ENCODE results near the gene CCDC33.

Gene CCDC33

DNA sequence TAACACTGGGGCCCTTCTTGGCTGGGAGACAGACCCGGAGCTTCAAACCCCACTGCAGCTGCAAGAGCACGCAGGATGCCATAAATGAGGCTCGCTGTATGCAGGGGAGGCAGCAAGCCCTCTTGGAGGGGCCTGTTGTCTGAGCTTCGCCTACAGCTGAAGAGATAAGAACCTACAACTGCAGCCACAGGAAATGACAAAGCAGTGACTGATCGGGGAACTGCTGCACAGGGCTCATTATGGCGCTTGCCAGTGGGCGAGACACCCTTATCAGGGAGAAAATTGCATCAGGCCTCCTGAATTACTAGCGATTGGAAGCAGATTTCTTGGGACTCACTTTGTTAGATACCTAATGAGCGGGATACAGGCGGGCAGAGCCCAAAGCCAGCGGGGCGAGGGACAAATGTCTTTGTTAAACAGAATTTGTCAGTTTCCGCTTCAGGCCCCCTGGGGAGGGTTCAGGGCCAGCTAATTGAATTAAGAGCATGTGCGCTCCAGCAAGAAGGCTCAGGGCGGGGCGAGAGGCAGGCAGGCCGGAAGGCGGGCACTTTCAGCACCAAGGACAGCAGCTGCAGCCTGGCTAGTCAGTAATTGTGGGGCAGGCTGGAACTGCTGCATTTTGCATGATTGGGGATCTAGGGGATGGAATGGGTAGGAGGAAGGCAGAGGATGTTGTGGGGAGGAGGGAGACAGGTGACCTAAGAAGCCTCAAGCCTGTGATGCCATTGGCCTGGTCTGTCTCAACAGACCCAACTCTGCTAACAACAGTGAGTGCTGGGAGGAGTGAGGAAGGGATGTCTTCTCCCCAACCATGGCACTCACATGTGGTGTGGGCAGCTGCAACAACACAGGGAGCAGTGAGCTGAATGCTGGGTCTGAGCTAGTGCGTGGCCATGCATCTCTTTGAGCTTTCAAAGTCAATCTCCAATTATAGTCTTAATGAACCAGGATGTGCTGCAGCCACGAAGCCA is 55.3 kb downstream of the CCDC33 start (continued):
- TF ChIP-seq ZNF394 (tag by site-specific recombination; IDR thresholded peaks at IDR 0.05; ENCODE audit: borderline replicate concordance), result peak; percentile 69; the same call in 1 of the 2 replicates
- TF ChIP-seq ZNF341 (tag by site-specific recombination; IDR thresholded peaks at IDR 0.05; ENCODE audit: low read depth), result 0 out of 2 replicates have a peak, but pooled peaks have one; percentile 16
- TF ChIP-seq ZNF366 (tag by site-specific recombination; conservative IDR thresholded peaks at IDR 0.05), result 0 out of 2 replicates have a peak, but pooled peaks have one; percentile 13
- no peak for TF ChIP-seq ZNF530 (tag by site-specific recombination; IDR thresholded peaks at IDR 0.05; ENCODE audit: low read depth)
- TF ChIP-seq ZNF155 (tag by site-specific recombination; IDR thresholded peaks at IDR 0.05), result no peak
- TF ChIP-seq ZNF132 (tag by site-specific recombination; IDR thresholded peaks at IDR 0.05; ENCODE audit: borderline replicate concordance), result no peak
- TF ChIP-seq ZNF239 (tag by site-specific recombination; IDR thresholded peaks at IDR 0.05), result no peak
- TF ChIP-seq, protein P1, sequence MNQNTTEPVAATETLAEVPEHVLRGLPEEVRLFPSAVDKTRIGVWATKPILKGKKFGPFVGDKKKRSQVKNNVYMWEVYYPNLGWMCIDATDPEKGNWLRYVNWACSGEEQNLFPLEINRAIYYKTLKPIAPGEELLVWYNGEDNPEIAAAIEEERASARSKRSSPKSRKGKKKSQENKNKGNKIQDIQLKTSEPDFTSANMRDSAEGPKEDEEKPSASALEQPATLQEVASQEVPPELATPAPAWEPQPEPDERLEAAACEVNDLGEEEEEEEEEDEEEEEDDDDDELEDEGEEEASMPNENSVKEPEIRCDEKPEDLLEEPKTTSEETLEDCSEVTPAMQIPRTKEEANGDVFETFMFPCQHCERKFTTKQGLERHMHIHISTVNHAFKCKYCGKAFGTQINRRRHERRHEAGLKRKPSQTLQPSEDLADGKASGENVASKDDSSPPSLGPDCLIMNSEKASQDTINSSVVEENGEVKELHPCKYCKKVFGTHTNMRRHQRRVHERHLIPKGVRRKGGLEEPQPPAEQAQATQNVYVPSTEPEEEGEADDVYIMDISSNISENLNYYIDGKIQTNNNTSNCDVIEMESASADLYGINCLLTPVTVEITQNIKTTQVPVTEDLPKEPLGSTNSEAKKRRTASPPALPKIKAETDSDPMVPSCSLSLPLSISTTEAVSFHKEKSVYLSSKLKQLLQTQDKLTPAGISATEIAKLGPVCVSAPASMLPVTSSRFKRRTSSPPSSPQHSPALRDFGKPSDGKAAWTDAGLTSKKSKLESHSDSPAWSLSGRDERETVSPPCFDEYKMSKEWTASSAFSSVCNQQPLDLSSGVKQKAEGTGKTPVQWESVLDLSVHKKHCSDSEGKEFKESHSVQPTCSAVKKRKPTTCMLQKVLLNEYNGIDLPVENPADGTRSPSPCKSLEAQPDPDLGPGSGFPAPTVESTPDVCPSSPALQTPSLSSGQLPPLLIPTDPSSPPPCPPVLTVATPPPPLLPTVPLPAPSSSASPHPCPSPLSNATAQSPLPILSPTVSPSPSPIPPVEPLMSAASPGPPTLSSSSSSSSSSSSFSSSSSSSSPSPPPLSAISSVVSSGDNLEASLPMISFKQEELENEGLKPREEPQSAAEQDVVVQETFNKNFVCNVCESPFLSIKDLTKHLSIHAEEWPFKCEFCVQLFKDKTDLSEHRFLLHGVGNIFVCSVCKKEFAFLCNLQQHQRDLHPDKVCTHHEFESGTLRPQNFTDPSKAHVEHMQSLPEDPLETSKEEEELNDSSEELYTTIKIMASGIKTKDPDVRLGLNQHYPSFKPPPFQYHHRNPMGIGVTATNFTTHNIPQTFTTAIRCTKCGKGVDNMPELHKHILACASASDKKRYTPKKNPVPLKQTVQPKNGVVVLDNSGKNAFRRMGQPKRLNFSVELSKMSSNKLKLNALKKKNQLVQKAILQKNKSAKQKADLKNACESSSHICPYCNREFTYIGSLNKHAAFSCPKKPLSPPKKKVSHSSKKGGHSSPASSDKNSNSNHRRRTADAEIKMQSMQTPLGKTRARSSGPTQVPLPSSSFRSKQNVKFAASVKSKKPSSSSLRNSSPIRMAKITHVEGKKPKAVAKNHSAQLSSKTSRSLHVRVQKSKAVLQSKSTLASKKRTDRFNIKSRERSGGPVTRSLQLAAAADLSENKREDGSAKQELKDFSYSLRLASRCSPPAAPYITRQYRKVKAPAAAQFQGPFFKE (tag by site-specific recombination; IDR thresholded peaks at IDR 0.05; ENCODE audit: borderline replicate concordance), result peak; percentile 44
- no peak for TF ChIP-seq ZNF677 (tag by site-specific recombination; IDR thresholded peaks at IDR 0.05)
- no peak for TF ChIP-seq ZNF521 (tag by site-specific recombination; IDR thresholded peaks at IDR 0.05)
- TF ChIP-seq, protein P2, sequence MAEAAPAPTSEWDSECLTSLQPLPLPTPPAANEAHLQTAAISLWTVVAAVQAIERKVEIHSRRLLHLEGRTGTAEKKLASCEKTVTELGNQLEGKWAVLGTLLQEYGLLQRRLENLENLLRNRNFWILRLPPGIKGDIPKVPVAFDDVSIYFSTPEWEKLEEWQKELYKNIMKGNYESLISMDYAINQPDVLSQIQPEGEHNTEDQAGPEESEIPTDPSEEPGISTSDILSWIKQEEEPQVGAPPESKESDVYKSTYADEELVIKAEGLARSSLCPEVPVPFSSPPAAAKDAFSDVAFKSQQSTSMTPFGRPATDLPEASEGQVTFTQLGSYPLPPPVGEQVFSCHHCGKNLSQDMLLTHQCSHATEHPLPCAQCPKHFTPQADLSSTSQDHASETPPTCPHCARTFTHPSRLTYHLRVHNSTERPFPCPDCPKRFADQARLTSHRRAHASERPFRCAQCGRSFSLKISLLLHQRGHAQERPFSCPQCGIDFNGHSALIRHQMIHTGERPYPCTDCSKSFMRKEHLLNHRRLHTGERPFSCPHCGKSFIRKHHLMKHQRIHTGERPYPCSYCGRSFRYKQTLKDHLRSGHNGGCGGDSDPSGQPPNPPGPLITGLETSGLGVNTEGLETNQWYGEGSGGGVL (tag by site-specific recombination; IDR thresholded peaks at IDR 0.05), result no peak
- TF ChIP-seq ZXDB (tag by site-specific recombination; IDR thresholded peaks at IDR 0.05), result no peak; the same call in 1 of the 2 replicates
- TF ChIP-seq GLIS1 (tag by site-specific recombination; IDR thresholded peaks at IDR 0.05), result peak; percentile 86
- TF ChIP-seq, protein P3, sequence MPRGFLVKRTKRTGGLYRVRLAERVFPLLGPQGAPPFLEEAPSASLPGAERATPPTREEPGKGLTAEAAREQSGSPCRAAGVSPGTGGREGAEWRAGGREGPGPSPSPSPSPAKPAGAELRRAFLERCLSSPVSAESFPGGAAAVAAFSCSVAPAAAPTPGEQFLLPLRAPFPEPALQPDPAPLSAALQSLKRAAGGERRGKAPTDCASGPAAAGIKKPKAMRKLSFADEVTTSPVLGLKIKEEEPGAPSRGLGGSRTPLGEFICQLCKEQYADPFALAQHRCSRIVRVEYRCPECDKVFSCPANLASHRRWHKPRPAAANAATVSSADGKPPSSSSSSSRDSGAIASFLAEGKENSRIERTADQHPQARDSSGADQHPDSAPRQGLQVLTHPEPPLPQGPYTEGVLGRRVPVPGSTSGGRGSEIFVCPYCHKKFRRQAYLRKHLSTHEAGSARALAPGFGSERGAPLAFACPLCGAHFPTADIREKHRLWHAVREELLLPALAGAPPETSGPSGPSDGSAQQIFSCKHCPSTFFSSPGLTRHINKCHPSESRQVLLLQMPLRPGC (tag by site-specific recombination; IDR thresholded peaks at IDR 0.05), result no peak
- TF ChIP-seq SCRT2 (tag by site-specific recombination; IDR thresholded peaks at IDR 0.05), result peak; percentile 27; the same call in 1 of the 2 replicates
- peak; percentile 35; the same call in 1 of the 2 replicates for TF ChIP-seq KLF8 (tag by site-specific recombination; IDR thresholded peaks at IDR 0.05)
- no peak for TF ChIP-seq ZBTB1 (tag by site-specific recombination; IDR thresholded peaks at IDR 0.05)
- peak; percentile 76; the same call in 1 of the 2 replicates for TF ChIP-seq ZNF600 (tag by site-specific recombination; IDR thresholded peaks at IDR 0.05)
- peak; percentile 88 for TF ChIP-seq MZF1 (tag by site-specific recombination; IDR thresholded peaks at IDR 0.05; ENCODE audit: borderline replicate concordance)
- TF ChIP-seq, protein P4, sequence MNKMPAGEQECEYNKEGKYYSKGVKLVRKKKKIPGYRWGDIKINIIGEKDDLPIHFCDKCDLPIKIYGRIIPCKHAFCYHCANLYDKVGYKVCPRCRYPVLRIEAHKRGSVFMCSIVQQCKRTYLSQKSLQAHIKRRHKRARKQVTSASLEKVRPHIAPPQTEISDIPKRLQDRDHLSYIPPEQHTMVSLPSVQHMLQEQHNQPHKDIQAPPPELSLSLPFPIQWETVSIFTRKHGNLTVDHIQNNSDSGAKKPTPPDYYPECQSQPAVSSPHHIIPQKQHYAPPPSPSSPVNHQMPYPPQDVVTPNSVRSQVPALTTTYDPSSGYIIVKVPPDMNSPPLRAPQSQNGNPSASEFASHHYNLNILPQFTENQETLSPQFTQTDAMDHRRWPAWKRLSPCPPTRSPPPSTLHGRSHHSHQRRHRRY (tag by site-specific recombination; IDR thresholded peaks at IDR 0.05), result no peak
- TF ChIP-seq SP3 (tag by site-specific recombination; IDR thresholded peaks at IDR 0.05), result peak; percentile 67
- TF ChIP-seq GLI2 (tag by site-specific recombination; IDR thresholded peaks at IDR 0.05; ENCODE audit: borderline replicate concordance, low read depth), result no peak
- TF ChIP-seq, protein P5, sequence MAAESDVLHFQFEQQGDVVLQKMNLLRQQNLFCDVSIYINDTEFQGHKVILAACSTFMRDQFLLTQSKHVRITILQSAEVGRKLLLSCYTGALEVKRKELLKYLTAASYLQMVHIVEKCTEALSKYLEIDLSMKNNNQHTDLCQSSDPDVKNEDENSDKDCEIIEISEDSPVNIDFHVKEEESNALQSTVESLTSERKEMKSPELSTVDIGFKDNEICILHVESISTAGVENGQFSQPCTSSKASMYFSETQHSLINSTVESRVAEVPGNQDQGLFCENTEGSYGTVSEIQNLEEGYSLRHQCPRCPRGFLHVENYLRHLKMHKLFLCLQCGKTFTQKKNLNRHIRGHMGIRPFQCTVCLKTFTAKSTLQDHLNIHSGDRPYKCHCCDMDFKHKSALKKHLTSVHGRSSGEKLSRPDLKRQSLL (tag by site-specific recombination; IDR thresholded peaks at IDR 0.05), result no peak
- TF ChIP-seq ZNF174 (tag by site-specific recombination; IDR thresholded peaks at IDR 0.05), result no peak
- no peak for TF ChIP-seq ZNF266 (tag by site-specific recombination; IDR thresholded peaks at IDR 0.05; ENCODE audit: low read depth)
- TF ChIP-seq KLF10 (tag by site-specific recombination; IDR thresholded peaks at IDR 0.05), result no peak
- TF ChIP-seq ZBTB7A (tag by site-specific recombination; IDR thresholded peaks at IDR 0.05; ENCODE audit: low read depth), result no peak
